Pulmonary artery endothelial cell (primary cell): ENCODE results near the gene AGBL3. TPM values are rescaled to one million over a fixed set of nuclear protein-coding genes. Genes with fewer than 3 reads are reported as not detected.

ENCODE experiments used
- DNase-seq: peaks from one replicate; pipeline ENCODE4 v3.0.0-alpha.2; 2011; ENCODE audit warnings: low read depth, low spot score
- total RNA-seq: library from RNA; depleted of rRNA; stranded (reverse); fragments of >200 nt; gene quantifications from 2 replicates; pipeline ENCODE4 v1.2.3, GENCODE V29; 2014

The AGBL3 gene
- 1.4 and 1.5 TPM in 2 replicates for total RNA-seq

- DNase-seq, result peak; percentile 78
These were observed at the start of gene AGBL3 for GRCh38 chr7:134986363-134987251. Gene AGBL3 (plus strand): TSS chr7:134986508. CDS start chr7:134987934, 1,426 bp downstream.

DNA sequence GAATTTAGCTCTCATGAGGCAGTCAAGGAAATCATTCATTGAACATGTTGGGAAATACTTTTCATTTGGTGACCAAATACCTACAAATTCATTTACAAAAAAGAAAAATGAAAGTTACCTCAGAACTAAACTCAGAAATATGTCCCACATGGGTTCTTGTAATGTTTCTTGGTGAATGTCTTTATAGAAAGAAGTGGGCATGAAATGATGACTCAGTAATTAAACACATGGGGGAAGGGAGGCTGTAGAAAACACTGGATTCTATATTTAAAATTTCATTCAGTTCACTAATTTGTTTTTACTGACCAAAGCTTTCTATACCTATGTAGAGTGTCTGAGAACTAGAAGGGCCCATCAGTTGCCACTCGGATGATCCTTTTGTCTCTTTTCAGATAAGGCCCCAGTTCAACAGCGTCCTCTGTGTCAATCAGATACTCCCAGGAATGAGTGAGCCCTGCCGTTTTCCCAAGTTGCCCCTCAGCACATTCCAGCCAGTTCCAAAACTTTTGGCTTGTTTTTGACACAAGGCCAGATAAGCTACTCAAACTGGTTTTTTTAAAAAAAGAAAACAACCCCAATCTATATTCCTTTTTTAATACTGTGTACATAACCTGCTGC lies 49.3 kb upstream of the AGBL3 start:
- DNase-seq, result no peak

DNA sequence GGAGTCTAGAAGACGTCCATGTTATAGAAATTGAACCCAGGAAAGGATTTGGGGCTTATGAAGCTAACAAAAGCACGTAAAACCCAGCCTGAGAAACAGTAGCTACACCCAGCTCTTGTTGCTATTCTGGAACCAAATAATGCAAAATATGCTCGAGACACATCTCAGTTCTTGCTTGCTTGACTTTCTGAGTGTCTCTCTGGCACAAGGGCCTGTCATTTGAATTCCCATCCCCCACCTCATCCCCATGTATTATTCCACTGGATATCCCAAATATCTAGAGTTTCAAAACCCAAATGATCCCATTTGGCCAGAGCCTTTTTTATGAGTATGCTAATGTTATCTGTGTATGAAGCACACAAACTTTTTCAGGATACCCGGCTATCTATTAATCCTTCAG lies 48.2 kb upstream of the AGBL3 start:
- no peak for DNase-seq

DNA sequence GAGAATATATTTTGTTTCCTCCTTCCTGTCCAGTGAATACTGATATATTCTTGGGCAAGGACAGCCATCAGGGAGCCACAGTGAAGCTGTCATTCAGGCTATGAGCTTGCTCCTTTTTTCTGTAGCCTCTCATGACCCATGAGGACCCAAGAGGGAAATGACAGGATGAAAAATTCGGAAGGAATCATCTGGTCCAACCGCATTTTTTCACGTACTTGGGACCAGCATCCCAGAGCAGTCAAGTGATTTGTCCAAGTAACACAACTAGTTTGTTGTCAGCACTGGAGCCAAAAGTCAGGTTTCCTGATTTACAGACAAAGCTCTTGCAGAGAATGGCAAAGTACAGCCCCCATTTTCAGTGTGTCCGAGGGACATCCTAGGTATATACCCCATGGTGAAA lies 47.2 kb upstream of the AGBL3 start:
- DNase-seq, result no peak

DNA sequence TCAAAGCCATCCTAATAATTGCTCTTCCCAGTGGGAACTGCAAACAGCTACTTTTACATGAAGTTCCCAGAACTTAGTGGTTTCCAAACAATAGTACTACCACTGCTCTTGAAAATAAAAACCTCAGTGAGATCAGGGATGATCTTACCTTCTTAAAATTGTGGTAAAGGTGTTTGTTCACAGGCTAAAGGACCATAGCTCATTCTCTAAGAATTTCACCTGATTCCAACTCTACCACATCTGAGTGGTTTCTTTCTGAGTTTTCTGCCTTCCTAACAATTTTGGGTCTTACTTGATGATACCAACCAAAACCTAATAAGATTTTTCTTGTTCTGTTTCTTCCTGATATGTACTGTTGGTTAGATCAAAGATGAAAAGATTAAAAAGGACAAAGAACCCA lies 45.6 kb upstream of the AGBL3 start:
- no peak for DNase-seq

GRCh38 chr7:134941185-134941900 lies 45.0 kb upstream of the AGBL3 start:
- peak; percentile 84 for DNase-seq

GRCh38 chr7:134941952-134942351 lies 44.4 kb upstream of the AGBL3 start:
- DNase-seq, result no peak

DNA sequence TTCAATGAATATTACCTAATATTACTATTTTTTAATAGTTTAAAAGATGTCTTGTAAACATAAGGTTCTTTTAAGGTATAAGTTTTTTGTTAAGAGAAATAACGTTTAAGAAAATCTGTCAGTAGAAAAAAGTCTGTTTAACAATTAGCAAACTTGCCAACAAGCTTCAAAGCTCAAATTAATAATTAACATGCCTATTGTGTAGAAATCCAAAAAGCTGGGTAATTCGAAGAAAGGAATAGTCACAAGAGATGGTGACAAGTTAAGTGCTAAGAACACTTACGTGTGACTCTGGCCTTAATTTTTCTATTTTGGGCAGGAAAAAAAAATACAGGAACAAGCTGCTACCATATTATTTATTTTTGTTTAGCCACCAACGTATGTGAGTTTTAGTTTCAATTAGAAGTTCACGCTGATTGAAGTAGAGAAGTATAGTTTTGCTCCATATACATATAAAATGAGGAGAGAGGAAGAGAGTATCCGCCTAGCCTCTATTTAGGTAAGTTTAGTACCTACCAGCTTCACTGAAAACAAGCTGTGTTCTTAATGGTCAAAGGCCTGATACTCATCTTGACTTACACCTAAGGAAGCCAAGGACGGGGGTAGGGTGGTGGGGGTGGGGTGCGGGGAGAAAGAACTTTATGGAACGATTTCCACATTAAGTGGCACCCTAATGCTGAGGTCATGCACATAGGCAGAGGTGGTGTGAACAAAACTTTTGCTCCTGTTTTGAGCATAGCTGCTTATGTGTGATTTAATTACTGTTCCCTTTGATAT lies 43.4 kb upstream of the AGBL3 start:
- DNase-seq, result no peak

- no peak for DNase-seq
These were observed 42.4 kb upstream of the AGBL3 start for GRCh38 chr7:134943785-134944400.

- no peak for DNase-seq
These were observed 40.6 kb upstream of the AGBL3 start for GRCh38 chr7:134945691-134946090.

DNA sequence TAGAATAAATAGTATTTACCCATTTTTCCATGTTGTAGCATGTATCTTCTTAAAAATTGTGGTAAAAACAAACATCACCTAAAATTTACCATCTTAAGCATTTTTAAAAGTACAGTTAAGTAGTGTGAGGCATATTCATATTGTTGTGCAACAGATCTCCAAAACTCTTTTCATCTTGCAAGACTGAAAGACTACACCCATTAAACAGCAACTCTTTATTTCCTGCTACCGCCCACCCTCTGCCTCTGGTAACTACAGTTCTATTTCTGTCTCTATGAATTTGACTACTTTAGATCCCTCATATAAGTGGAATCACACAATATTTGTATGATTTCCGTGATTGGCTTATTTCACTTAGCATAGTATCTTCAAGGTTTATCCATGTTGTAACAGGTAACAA lies 40.0 kb upstream of the AGBL3 start:
- no peak for DNase-seq

GRCh38 chr7:134947329-134947728 lies 39.0 kb upstream of the AGBL3 start:
- no peak for DNase-seq

GRCh38 chr7:134947831-134948230 lies 38.5 kb upstream of the AGBL3 start:
- DNase-seq, result no peak

GRCh38 chr7:134948246-134948645 lies 38.1 kb upstream of the AGBL3 start:
- no peak for DNase-seq

GRCh38 chr7:134948736-134949135 lies 37.6 kb upstream of the AGBL3 start:
- no peak for DNase-seq

GRCh38 chr7:134949171-134949570 lies 37.1 kb upstream of the AGBL3 start:
- no peak for DNase-seq

- DNase-seq, result no peak
These were observed 31.9 kb upstream of the AGBL3 start for GRCh38 chr7:134954197-134955082.

DNA sequence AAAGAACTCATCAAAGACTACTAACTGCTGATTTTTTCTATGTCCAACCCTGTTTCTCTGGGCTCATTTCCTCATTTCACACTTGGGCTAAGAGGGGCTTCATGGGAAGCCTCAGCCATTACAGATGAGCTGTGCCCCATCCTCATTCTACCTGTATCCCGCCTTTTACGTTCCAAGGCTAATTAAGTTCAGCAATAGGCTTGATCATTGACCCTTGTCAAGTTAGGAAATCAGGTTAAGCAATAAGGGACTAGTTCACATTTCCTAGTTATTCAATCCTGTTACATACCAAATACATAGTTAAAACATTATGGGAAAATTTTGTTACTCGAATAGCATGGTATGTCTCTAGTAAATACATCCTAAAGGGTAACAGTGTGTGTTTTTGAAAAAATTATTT lies 29.3 kb upstream of the AGBL3 start:
- no peak for DNase-seq

GRCh38 chr7:134959810-134960209 lies 26.5 kb upstream of the AGBL3 start:
- no peak for DNase-seq

GRCh38 chr7:134962270-134962780 lies 24.0 kb upstream of the AGBL3 start:
- no peak for DNase-seq
